GM21528 (cell line): ENCODE results near the gene PIGM.

Source experiments
- ATAC-seq: cut with Tn5 transposase; IDR thresholded peaks from one replicate; pipeline ENCODE4 v1.9.1; 2021; ENCODE audit warnings: mild to moderate bottlenecking, moderate library complexity; ENCODE audit not compliant: unreplicated experiment, low FRiP score

The PIGM gene

DNA sequence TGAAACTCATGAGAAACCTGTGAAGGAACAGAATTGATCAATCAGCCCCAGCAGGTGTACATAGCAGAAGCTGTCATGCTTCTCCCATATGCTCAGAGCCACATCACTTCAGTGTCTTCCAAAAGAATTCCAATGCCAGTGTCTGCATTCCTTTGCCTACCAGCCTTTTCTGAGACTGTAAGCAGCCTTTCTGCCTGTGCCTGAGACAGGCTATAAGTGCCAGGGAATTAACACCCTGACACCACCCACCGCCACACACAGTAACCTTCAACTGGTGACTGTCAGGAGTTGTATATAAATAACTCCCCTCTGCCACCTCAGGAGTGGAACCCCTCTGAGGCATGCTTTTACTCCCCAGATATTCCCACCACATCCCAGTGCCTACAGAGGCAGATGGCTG is 39.6 kb downstream of the PIGM start:
- ATAC-seq: no peak

DNA sequence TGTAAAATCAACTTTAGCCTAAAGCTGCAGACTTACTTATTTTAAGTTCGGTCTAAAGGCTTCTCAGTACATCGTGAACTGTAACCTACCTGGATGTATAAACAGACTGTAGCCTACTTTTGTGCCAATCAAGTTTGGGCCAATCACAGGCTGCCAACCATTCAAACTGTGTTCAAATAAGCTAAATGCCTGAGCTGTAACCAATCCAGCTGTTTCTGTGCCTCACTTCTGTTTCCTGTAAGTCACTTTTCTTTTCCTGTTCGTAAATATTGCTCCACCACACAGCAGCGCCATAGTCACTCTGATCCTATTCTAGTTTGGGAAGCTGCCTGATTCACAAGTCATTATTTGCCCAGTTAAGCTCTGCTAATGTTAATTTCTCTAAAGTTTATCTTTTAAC is 40.3 kb downstream of the PIGM start:
- ATAC-seq: no peak

DNA sequence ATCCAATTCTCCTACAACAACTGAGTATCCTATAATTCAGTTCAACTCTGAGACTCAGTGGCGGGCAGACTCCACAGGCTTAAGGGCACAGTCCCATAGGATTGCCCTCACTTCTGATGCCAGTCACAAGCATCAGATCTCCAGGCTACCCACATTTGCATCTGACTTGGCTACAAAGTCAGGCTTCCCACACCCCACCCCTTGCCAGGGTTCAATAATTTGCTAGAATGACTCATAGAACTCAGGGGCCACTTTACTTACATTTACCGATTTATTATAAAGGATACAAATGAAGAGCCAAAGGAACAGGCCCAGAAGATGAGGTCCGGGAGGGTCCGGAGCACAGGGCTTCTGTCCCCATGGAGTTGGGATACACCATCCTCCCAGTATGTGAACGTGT is 41.8 kb downstream of the PIGM start:
- no peak for ATAC-seq

DNA sequence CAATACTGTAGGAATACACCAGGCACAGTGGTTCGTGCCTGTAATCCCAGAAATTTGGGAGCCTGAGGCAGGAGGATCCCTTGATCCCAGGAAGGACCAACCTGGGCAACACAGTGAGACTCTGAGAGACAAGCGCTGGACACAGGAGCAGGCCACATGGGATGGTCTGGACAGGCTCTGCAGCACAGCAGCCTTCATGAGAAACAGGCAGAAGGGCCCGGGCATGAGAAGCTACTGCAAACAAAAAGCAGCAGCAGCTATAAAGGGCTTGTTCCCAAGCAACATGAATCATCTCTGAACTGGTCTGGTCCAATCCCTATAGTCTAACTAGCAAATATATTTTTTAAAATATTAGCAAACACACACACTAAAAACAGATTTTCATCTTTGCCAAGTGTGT is 42.2 kb downstream of the PIGM start:
- no peak for ATAC-seq

- ATAC-seq: no peak
Measured at GRCh38 chr1:159988006-159988405, 43.8 kb downstream of the PIGM start.

- no peak for ATAC-seq
Measured at GRCh38 chr1:159987186-159987585, 44.6 kb downstream of the PIGM start.

DNA sequence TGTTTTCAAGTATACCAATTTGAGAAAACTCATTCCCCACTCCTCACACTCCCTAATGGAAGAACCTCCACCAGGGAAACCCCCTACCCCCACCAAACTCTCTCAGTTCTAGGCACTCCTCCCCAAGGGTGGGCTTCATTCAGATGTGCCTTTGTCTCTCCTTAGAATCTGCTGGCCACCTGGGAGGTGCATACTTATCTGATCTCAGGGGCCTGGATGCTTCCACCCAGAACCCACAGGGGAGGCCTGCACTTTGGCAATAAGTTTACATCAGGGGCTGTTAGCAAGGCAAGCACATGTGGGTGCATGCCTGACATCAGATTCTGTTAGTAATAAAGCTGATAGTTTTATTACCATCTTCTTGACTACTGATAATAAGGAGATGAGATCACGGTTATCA is 45.3 kb downstream of the PIGM start:
- no peak for ATAC-seq

GRCh38 chr1:159986093-159986492 is 45.7 kb downstream of the PIGM start:
- no peak for ATAC-seq

DNA sequence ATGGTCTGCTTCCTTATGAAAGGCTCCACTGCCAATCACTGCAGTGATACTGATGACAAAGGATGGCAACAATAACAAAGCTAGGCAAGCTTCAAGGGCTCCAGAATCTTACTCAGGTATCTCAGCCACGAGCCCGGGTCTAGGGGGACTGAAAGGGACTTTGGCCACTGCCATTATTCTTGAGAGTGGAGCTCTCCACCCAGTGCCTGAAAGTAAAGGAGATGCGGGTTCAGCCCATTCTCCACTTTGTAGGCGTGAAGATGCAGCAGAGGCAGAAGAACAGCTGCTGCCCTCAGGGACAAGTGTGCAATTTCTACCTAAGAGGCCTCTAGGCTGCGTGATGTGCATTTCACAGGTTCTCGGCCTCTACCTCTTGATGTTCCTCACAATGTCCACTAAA is 46.3 kb downstream of the PIGM start:
- no peak for ATAC-seq

DNA sequence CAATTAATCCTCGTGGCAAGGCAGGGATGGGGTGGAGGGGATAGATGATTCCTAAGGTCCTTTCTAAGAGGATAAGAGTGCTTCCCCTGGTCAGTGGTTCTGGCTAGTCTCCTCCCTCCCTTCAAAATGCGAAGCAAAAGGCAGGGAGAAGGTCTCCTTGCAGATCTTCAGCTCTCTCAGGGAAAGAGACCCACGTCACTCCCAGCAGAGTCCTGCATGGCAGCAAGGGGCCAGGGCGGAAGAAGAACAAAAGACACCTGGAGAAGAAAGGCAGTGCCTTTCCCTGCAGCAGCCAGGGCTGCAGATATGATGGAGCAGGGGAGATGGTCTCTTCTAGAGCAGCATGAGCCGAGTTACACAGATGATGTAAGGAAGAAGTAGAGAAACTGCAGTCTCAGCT is 48.1 kb downstream of the PIGM start:
- no peak for ATAC-seq

GRCh38 chr1:159982280-159982679 is 49.5 kb downstream of the PIGM start:
- ATAC-seq: no peak

- ATAC-seq: no peak
Measured at GRCh38 chr1:159981351-159982055, 50.3 kb downstream of the PIGM start.

DNA sequence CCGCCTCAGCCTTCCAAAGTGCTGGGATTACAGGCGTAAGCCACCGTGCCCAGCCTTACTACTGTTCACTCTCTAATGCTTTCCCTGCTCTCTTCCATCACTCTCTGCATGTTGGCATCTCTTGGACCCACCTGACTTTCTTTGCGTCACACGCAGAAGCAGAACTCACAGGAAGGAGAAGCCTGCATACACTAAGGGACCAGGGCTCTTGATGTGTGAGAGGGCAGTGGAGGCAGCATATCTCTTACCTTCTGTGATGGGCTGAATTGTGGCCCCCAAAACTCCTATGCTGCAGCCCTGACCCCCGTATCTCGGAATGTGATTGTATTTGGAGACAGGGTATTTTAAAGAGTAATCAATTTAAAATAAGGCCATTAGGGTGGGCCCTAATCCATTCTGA is 51.0 kb downstream of the PIGM start:
- ATAC-seq: no peak

GRCh38 chr1:159980076-159980475 is 51.7 kb downstream of the PIGM start:
- ATAC-seq: no peak

DNA sequence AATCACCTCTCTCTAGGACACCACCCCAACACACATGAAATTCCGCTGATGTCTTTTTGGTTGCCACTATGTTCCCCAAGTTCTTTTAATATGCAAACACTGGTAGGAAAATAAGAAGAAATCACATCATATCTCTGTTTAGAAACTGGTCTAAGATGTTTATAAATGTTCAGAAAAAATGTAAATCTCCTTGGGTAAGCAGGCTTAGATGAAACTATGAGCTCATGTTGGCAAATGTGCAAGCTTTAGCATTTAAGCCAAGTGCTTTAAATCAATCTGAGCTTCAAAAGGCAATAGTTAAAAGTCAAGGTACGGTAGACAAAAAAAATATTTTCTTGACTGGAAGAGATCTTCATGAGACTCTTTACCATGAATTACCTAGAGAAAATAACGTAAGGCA is 52.5 kb downstream of the PIGM start:
- ATAC-seq: no peak

DNA sequence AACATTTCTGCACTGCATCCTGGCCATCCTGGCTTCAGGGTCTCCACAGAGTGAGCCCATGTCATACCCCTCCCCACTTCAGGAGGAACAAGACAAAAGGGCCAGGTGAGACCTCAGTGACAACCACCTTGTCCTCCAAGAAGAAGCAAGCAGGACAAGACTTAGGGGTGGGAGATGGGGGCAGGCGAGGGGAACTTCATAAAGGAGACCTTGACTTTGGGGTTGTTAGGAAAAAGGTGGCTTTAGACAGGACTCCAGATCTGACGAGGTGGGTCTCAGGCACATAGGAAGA is 53.7 kb downstream of the PIGM start:
- ATAC-seq: no peak

- ATAC-seq: no peak
Measured at GRCh38 chr1:159977364-159978106, 54.3 kb downstream of the PIGM start.
